Head of caudate nucleus (tissue), 42 donors: ENCODE measurements around the gene RPGRIP1L.

Experiments used
- DNase-seq, 42 donors: peaks; one replicate each; pipeline versions ENCODE4 v3.0.0 to v3.0.0-alpha.2; 2020 to 2021; ENCODE audit warnings: mixed read lengths in 7 of 42
- intact Hi-C: fragments of 100-400 bp; cut with DNase I; formaldehyde crosslinking; loops from one replicate; pipeline ENCODE4 v1.15.0; 2022

Gene RPGRIP1L

GRCh38 chr16:53619235-53619634 is 84.4 kb downstream of the RPGRIP1L start:
- intact Hi-C loops = no loop called here
- no peak for DNase-seq

DNA sequence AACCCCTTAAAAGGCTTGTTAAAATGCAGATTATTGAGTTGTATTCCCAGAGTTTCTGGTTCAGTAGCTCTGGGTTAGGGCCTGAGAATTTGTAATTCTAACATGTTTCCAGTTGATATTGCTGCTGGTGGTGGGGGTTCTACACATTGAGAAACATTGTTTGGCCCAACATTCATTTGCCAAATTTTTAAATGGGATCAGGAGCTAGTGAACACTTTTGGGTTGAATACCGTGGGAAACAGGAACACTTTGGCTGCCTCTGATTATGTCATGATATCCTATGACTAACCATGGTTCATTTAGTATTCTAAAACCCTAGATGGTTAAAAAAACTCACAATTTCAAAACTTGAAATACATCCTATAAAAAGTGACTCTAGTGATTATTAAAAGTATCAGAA is 89.3 kb downstream of the RPGRIP1L start:
- intact Hi-C loops = no loop called here
- no peak for DNase-seq

GRCh38 chr16:53612003-53612402 is 91.7 kb downstream of the RPGRIP1L start:
- intact Hi-C loops = no loop called here
- no peak for DNase-seq

- DNase-seq = no peak
- intact Hi-C loops = no loop called here
Observed at GRCh38 chr16:53611179-53611696, 92.4 kb downstream of the RPGRIP1L start.

GRCh38 chr16:53609536-53609935 is 94.1 kb downstream of the RPGRIP1L start:
- DNase-seq = no peak
- intact Hi-C loops = no loop called here

DNA sequence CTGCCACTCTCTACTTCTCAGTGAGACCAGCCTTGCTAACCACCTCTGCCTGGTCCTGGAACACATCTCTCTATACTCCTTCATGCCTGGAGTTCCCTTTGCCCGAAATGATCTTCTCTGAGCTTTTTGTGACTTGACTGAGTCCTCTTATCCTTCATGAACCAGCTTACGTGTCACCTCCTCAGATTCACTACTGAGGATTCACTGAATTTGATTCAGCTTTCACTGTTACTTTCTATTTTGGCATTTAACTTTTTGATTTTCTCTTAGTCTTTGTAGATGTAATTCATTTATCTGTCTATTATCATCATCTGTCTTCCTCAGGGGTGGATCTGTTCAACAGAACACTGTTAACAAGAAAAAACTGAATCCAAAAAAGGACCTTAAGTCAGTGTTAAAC is 95.6 kb downstream of the RPGRIP1L start:
- DNase-seq = no peak
- intact Hi-C loops = no loop called here

DNA sequence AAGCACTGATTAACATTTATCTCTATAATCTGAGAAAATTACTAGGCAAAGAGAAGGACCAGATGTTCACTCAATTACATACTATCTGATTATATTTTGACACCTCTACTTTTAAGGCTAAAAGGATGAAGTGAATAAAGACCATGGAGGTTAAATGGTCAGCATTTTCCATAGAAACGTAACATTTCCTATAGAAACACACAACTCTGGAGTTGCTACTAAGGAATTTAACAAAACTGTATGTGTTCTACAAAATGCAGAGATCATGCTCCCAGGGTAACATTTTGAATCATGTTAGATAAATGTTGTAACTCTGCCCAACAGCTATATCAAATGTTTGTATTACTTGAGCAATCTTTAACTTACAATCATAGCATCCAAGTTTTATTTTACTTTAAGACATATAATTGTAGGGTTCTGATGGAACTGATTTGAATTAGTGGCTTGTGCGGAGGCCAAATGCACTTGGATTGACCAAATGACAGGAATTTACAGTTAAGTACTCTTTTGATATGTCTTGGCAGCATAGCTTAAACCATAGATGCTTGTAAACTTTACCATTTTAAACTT is 97.7 kb downstream of the RPGRIP1L start:
- no peak for DNase-seq
- intact Hi-C loops = no loop called here

- no peak for DNase-seq
- intact Hi-C loops = no loop called here
Observed at GRCh38 chr16:53605356-53605755, 98.3 kb downstream of the RPGRIP1L start.

- no peak for DNase-seq
- intact Hi-C loops = no loop called here
Observed at GRCh38 chr16:53601961-53602360, 101.7 kb downstream of the RPGRIP1L start.

DNA sequence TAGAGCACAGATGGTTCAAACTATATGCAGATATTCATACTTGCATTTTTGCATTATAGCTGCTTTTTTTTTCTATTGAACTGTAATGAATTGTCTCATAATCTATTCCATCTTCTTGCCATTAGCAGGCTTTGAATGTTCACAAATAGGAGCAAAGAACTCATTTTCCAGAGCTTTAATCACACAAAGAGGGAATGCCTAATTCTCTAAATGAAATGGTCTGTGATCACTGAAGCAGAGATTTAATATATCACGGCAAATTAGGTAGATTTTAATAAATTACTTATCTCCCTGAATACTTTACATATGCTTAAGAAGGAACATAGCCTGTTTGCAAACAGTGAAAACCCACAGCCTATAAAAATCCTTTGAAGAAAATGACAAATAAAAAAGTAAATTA is 103.0 kb downstream of the RPGRIP1L start:
- intact Hi-C loops = no loop called here
- no peak for DNase-seq

DNA sequence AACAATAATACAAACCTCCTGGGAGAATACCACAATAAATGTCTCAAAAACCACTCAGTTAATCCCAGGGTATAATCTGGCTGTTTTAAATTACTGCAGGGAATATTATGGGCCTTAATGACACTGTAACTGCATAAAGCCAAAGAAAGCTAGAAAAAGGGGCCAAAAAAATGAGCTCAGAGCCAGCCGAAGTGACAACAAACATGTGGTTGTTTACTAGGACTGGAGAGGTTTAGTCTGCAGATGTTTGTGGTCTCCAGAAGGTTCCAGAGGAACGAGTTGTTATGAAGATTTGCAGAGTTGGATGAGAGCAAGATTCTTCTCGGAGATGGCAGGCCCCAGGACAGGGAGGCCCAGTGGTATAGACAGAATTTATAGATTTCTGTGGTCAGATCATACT is 103.5 kb downstream of the RPGRIP1L start:
- intact Hi-C loops = no loop called here
- DNase-seq = no peak

DNA sequence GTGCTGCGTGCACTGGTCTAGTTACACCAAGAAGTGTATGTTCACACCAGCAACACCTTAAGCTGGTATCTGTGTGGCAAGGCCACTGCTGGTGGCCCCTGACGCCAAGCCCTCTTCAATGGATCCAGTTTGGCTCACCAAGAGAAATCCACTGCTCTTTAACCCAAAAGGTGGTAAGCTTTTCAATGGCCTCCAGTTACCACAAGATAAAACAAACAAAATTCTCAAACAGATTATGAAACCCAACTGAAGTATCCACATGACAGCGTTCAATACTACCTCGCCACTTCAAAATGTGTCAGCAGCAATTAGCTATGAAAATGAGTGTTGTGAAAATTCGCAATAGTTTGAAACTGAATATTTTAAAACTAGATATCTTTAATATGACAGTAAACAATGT is 104.1 kb downstream of the RPGRIP1L start:
- intact Hi-C loops = no loop called here
- DNase-seq = no peak

DNA sequence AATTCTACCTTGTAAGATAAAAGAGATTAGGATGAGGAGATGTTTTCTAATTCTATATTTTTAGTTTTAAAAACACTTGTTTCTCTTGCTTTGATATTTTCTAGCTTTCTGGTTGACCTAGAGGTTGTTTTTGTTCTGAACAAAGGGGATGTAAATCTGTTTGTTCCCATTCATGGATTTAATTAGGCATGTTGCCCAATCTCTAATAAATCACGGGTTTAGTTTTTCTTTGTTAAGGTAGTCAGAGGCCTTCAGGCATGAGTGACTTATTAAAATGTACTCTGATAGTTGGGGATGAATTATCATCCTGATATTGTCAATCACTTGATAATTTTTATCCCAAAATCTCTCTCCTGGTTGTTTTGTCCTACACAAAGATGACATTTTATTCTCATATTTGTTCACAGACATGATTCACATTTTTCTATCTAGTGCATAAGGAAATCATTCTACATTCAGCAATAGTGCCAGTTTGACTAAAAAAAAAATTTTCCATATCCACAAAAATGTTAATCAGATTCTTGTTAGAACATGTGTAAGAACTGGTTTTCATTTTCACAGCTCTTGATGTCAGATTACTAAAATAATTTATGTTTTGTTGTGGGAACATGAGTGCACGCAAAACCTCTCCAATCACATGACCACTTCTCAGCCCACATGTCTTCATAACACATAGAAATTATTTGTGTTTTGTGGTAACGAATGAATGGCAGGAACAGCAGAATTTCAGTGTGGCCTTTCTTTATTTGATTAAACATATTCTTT is 105.0 kb downstream of the RPGRIP1L start:
- intact Hi-C loops = no loop called here
- no peak for DNase-seq

DNA sequence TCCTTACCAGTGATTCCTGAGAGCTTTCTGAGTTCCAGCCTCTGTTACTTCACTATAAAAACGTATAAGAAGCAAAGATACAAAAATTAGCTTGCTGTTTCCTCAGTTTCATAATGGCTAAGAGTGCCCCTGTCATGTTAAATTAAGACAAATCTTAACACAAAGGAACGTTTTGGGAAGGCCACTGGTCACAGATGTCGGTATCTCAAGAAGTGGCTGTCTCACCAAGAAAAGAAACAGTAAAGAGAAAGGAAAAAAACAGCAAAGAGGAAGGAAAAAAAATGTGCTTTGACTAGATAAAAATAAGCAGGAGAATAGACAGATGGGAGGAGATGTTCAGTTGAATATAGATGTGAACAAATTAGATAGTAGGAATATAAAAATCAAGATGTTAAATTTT is 105.9 kb downstream of the RPGRIP1L start:
- intact Hi-C loops = no loop called here
- DNase-seq = no peak

DNA sequence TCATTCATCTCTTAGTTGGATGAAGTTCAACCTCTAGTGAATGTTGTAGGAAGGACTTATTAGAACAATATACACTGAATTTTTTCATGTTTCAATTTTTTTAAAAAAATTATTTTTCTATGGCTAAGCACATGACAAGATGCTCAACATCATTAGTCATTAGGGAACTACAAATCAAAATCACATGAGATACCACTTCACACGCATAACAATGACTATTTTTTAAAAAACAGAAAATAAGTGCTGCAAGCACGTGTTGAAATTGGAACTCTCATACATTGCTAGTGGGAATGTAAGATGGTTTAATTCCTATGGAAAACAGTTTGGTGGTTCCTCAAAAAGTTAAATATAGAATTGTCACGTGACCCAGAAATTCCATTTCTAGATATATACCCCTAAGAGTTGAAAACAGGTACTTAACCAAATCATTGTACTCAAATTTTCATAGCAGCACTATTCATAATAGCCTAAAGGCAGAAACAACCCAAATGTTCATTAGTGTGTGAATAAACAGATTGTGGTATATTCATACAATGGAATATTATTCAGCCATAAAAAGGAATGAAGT is 115.5 kb downstream of the RPGRIP1L start:
- intact Hi-C loops = no loop called here

GRCh38 chr16:53583401-53583800 is 120.3 kb downstream of the RPGRIP1L start:
- intact Hi-C loops = no loop called here
- DNase-seq = no peak

More for the DNA sequence above, 115.5 kb downstream of the RPGRIP1L start:
- no peak for DNase-seq

DNA sequence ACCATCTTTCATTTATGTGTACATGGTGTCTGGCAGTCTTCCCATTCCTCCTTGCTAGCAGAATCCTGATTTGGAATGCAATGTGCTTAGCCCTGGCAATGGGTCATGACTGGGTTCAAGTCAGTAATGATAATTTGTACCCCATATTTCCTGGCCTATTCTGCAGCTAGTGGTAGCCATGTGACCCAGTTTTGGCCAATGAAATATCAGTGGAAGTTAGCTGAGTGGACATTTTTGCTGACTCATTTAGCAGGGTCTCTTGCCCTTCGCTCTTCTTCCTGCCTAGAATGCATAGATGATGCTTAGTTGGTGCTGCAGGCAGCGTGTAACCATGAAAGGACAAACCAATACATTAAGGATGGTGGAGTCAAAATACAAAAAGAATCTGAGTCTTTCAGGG is 121.9 kb downstream of the RPGRIP1L start:
- no peak for DNase-seq
- intact Hi-C loops = no loop called here

- DNase-seq = peak in 6 of 42 donors; percentile 6 to 41 (median 28)
- intact Hi-C loops = no loop called here
Observed at GRCh38 chr16:53580038-53580802, 123.4 kb downstream of the RPGRIP1L start.

DNA sequence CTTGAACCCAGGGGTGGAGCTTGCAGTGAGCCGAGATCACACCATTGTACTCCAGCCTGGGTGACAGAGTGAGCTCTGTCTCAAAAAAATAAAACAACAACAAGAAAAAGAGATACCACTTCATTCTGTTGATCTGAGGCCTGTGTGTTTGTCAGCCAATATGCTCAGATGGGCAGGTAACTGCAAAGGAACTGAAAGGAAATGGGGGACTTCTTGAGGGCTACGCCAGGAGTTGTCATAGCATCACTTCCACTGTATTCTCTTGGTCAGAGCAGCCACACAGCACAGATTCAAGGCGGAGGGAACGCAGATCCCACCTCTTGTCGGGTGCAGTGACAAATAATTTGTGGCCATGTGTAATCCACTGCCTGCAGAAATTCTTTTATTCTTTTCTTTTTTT is 126.8 kb downstream of the RPGRIP1L start:
- intact Hi-C loops = no loop called here
- DNase-seq = no peak

DNA sequence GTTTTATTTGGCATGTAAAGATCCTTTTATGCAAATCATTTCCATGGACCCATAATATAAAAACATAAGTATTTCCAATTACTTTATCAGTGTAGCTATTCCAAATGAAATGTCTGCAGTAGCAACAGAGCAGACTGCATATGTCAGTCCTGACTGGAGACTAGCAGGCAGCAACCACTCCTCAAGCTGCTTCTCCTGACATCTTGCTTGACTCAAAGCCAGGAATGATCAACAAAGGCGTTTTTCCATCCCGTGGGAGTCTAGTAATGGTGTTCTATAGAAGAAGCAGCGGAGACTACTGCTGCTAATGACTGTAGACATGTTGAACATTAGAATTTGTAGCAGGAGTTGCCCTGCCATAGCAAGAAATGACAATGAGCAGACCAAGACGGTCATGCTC is 127.4 kb downstream of the RPGRIP1L start:
- DNase-seq = no peak
- intact Hi-C loops = no loop called here
